GM23338 (cell line): ENCODE data around the gene PAQR4. TPM values are rescaled to one million over a fixed set of nuclear protein-coding genes. Genes with fewer than 3 reads are reported as not detected.
A peak's percentile ranks its signal among the peaks of the same experiment; 100 is the strongest.

Source experiments
- ATAC-seq: fragments of 200-7000 bp; cut with Tn5 transposase; 3 replicates; pipeline ENCODE4 v1.9.1; 2020
- DNase-seq: peaks from one replicate; pipeline ENCODE4 v3.0.0-alpha.2; 2015; ENCODE audit warnings: low spot score
- H2AFZ ChIP-seq: fragments of 200-600 bp; sonication (generic); 2 replicates; pipeline ENCODE4 v1.8.0; 2016; ENCODE audit warnings: antibody characterized with exemption, mild to moderate bottlenecking, moderate library complexity
- H3F3A ChIP-seq: fragments of 200-600 bp; sonication (generic); replicated peaks from 2 replicates; pipeline ENCODE4 v1.8.0; 2017; ENCODE audit warnings: antibody characterized with exemption, mixed run types, low read depth
- H3K27ac ChIP-seq: fragments of 200-600 bp; sonication (generic); 2 replicates; pipeline ENCODE4 v1.6.1; 2016; ENCODE audit warnings: low read depth
- H3K27me3 ChIP-seq: fragments of 200-600 bp; sonication (generic); 2 replicates; pipeline ENCODE4 v1.8.0; 2016; ENCODE audit warnings: mild to moderate bottlenecking, mixed run types, moderate library complexity; ENCODE audit not compliant: insufficient read depth
- H3K36me3 ChIP-seq: fragments of 200-600 bp; sonication (generic); 2 replicates; pipeline ENCODE4 v1.8.0; 2016; ENCODE audit warnings: mild to moderate bottlenecking; ENCODE audit not compliant: insufficient read depth
- H3K4me1 ChIP-seq: fragments of 200-600 bp; sonication (generic); 2 replicates; pipeline ENCODE4 v1.8.0; 2016; ENCODE audit warnings: mild to moderate bottlenecking, moderate library complexity; ENCODE audit not compliant: insufficient read depth
- H3K4me2 ChIP-seq: fragments of 200-600 bp; sonication (generic); 2 replicates; pipeline ENCODE4 v1.7.1; 2017; ENCODE audit warnings: mixed run types
- H3K4me3 ChIP-seq: fragments of 200-600 bp; sonication (generic); 2 replicates; pipeline ENCODE4 v1.6.1; 2016; ENCODE audit warnings: mixed run types
- H3K79me2 ChIP-seq: fragments of 200-600 bp; sonication (generic); replicated peaks from 2 replicates; pipeline ENCODE4 v1.8.0; 2017; ENCODE audit warnings: mild to moderate bottlenecking; ENCODE audit not compliant: insufficient read depth
- H3K9me2 ChIP-seq: fragments of 200-600 bp; sonication (generic); 2 replicates; pipeline ENCODE4 v1.8.0; 2017; ENCODE audit not compliant: insufficient read depth
- H4K20me1 ChIP-seq: fragments of 200-600 bp; sonication (generic); replicated peaks from 2 replicates; pipeline ENCODE4 v1.8.0; 2017; ENCODE audit warnings: mild to moderate bottlenecking; ENCODE audit not compliant: insufficient read depth
- H3K27ac Mint-ChIP-seq: 2 replicates; pipeline ENCODE4 v1.8.0; 2020; ENCODE audit warnings: inconsistent platforms, mild to moderate bottlenecking, moderate library complexity, mixed read lengths
- H3K27me3 Mint-ChIP-seq: 3 replicates; pipeline ENCODE4 v1.8.0; 2022; ENCODE audit warnings: low read depth, mild to moderate bottlenecking, moderate library complexity, mixed read lengths, inconsistent platforms; ENCODE audit not compliant: insufficient read depth, poor library complexity
- H3K36me3 Mint-ChIP-seq: 3 replicates; pipeline ENCODE4 v1.8.0; 2021; ENCODE audit warnings: low read depth, mild to moderate bottlenecking, inconsistent platforms, moderate library complexity, mixed read lengths
- H3K4me1 Mint-ChIP-seq: 3 replicates; pipeline ENCODE4 v1.8.0; 2020; ENCODE audit warnings: mild to moderate bottlenecking, inconsistent platforms, mixed read lengths
- H3K4me3 Mint-ChIP-seq: 3 replicates; pipeline ENCODE4 v1.8.0; 2021; ENCODE audit warnings: moderate library complexity, mild to moderate bottlenecking, inconsistent platforms, mixed read lengths
- H3K9me3 Mint-ChIP-seq: 3 replicates; pipeline ENCODE4 v1.8.0; 2020; ENCODE audit warnings: moderate library complexity, mild to moderate bottlenecking, inconsistent platforms, mixed read lengths
- CREB1 ChIP-seq: fragments of 250-450 bp; sonication (Bioruptor Pico); IDR thresholded peaks from 2 replicates; pipeline ENCODE4 v1.5.0; 2020; ENCODE audit warnings: low read depth, mild to moderate bottlenecking, moderate library complexity
- CTCF ChIP-seq, 2 experiments: fragments of 200-600 bp in 1 of 2; sonication (generic) in 1 of 2; conservative IDR thresholded peaks; 2 replicates each; pipeline versions ENCODE4 v1.5.1 to v1.6.1; 2016 to 2017; ENCODE audit warnings: antibody characterized with exemption in 2 of 2, low read depth in 2 of 2, mild to moderate bottlenecking in 2 of 2, moderate library complexity in 1 of 2
- ETS1 ChIP-seq: IDR thresholded peaks from 2 replicates; pipeline ENCODE4 v1.6.1; 2016; ENCODE audit warnings: antibody characterized with exemption
- POLR2AphosphoS5 ChIP-seq: IDR thresholded peaks from 2 replicates; pipeline ENCODE4 v1.6.1; 2016; ENCODE audit warnings: antibody characterized with exemption, low read depth
- ZNF114 ChIP-seq: fragments of 250-450 bp; sonication (Bioruptor Pico); IDR thresholded peaks from 2 replicates; pipeline ENCODE4 v1.5.0; 2020; ENCODE audit warnings: mild to moderate bottlenecking, moderate library complexity
- ZNF331 ChIP-seq: fragments of 250-450 bp; sonication (Bioruptor Pico); IDR thresholded peaks from 2 replicates; pipeline ENCODE4 v1.5.0; 2020; ENCODE audit warnings: low read depth, mild to moderate bottlenecking, moderate library complexity
- polyA plus RNA-seq: library from polyadenylated mRNA; unstranded; fragments of >200 nt; fragmentation: Nextera tagmentation; extraction: Ambion mirVana; gene quantifications from 2 replicates; pipeline ENCODE4 v1.2.1, GENCODE V29; 2016
- total RNA-seq: library from RNA; depleted of rRNA; stranded (reverse); fragments of >200 nt; shearing (Covaris generic); gene quantifications from 2 replicates; pipeline ENCODE4 v1.2.3, GENCODE V29; 2014

Gene PAQR4
- total and polyA plus RNA-seq, 2 experiments from 2014 or later = 7.0 to 29.3 TPM

GRCh38 chr16:2963074-2963722 is 6.0 kb upstream of the PAQR4 start (continued):
- TF ChIP-seq CTCF (conservative IDR thresholded peaks at IDR 0.05; ENCODE audit: low read depth in 2 of 2) (no peak), CREB1 (CRISPR knock-in tag) (no peak)

GRCh38 chr16:2963723-2964474 is 5.2 kb upstream of the PAQR4 start, which contains the start of gene KREMEN2:
Gene KREMEN2 (plus strand): TSS chr16:2964275. CDS start chr16:2964521, 246 bp downstream.
- ATAC-seq (peak; percentile 32), DNase-seq (peak; percentile 86)
- Mint-ChIP-seq H3K4me3 (peak within 1 kb of the TSS; percentile 89), H3K27ac (no peak within 1 kb of the TSS), H3K4me1 (peaks cover 13% of the 10 kb centered on the region), H3K27me3 (peaks cover 36% of the 10 kb centered on the region), H3K9me3 (no peaks in the 10 kb centered on the region), H3K36me3 (peaks cover 4% of the 10 kb centered on the region; the same call in 1 of the 3 replicates)
- TF ChIP-seq CTCF (conservative IDR thresholded peaks at IDR 0.05; ENCODE audit: low read depth in 2 of 2) (peak; percentile 16 to 37; a peak in 3 of 4 replicates), CREB1 (CRISPR knock-in tag) (no peak), POLR2AphosphoS5 (peak; percentile 57; the same call in 1 of the 2 replicates)
- H3K4me1 ChIP-seq = peaks cover 20% of the 10 kb centered on the region; the same call in 1 of the 2 replicates
- H3K79me2 ChIP-seq = no peaks in the 10 kb centered on the region
- peaks cover 50% of the 10 kb centered on the region for H3K27me3 ChIP-seq
- no peaks in the 10 kb centered on the region for H3K9me2 ChIP-seq
- 0 out of 2 replicates have a peak, but pooled peaks cover 3% of the 10 kb centered on the region for H4K20me1 ChIP-seq
- peak within 1 kb of the TSS; percentile 83 for H3K4me3 ChIP-seq
- peak within 1 kb of the TSS; percentile 94 for H2AFZ ChIP-seq
- no peak within 1 kb of the TSS for H3K27ac ChIP-seq
- peak within 1 kb of the TSS; percentile 98 for H3K4me2 ChIP-seq
- no peaks in the 10 kb centered on the region for H3K36me3 ChIP-seq
- H3F3A ChIP-seq = peaks cover 32% of the 10 kb centered on the region

GRCh38 chr16:2964475-2965336 is 4.4 kb upstream of the PAQR4 start:
- DNase-seq (peak; percentile 95), ATAC-seq (peak; percentile 20)
- Histone ChIP-seq H4K20me1 (0 out of 2 replicates have a peak, but pooled peaks cover 3% of the 10 kb centered on the region), H3K79me2 (no peaks in the 10 kb centered on the region), H3K27ac (no peak overlapping the region), H3K4me1 (peaks cover 20% of the 10 kb centered on the region; the same call in 1 of the 2 replicates), H3K4me3 (peak overlapping the region; percentile 83), H3K27me3 (peaks cover 50% of the 10 kb centered on the region), H3F3A (peaks cover 32% of the 10 kb centered on the region), H3K4me2 (peak overlapping the region; percentile 98), H3K9me2 (no peaks in the 10 kb centered on the region), H2AFZ (peak overlapping the region; percentile 94), H3K36me3 (no peaks in the 10 kb centered on the region)
- Mint-ChIP-seq H3K4me3 (peak overlapping the region; percentile 89), H3K9me3 (no peaks in the 10 kb centered on the region), H3K27me3 (peaks cover 34% of the 10 kb centered on the region), H3K27ac (no peak overlapping the region), H3K36me3 (peaks cover 4% of the 10 kb centered on the region; the same call in 1 of the 3 replicates), H3K4me1 (peaks cover 13% of the 10 kb centered on the region)
- TF ChIP-seq ZNF331 (CRISPR knock-in tag) (no peak), ETS1 (no peak), ZNF114 (CRISPR knock-in tag) (no peak), POLR2AphosphoS5 (peak; percentile 59)
